ENCODE measurements around the gene ATP5F1E. TPM values are rescaled to one million over a fixed set of nuclear protein-coding genes. Genes with fewer than 3 reads are reported as not detected.

ATP5F1E gene
- total and polyA plus RNA-seq, 9 of the 15 experiments (the other 6 are each of a cell fraction or from before 2014, with no cell fraction given): 60.3 to 162 (median 113) TPM

DNA sequence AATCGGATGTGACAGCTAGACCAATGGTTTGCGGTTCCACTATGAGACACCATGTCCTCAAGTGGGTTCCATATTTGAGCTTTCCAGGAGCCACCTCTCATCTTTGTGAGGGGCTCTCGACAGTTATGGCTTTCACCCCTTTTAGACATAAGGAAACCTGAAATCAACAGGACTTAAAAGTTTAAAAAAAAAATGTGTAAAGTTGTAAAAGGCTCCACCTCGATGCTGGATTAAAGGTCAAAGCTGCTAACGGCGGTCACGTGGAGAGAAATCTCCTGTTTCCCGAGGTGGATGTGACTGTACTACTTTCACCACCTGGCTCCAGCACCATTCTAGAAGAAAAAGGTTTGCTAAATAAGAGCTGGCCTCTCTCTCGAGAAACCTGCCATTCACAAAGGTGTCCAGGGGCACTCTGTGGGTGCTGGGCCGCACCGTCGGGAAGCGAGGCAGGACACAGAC, 542 bp downstream of the ATP5F1E start (continued):
- TF ChIP-seq FOXK2 (conservative IDR thresholded peaks at IDR 0.05 in 1 of 2, IDR thresholded peaks at IDR 0.05 in 1 of 2; ENCODE audit: low read depth in 2 of 2) (no peak), ZNF586 (CRISPR knock-in tag; conservative IDR thresholded peaks at IDR 0.05) (0 out of 2 replicates have a peak, but pooled peaks have one; percentile 72), ESRRB (CRISPR knock-in tag; IDR thresholded peaks at IDR 0.05; ENCODE audit: borderline replicate concordance) (0 out of 2 replicates have a peak, but pooled peaks have one; percentile 65), SRSF7 (optimal IDR thresholded peaks at IDR 0.05; ENCODE audit: low read depth, low read length) (no peak), RBM34 (IDR thresholded peaks at IDR 0.05; ENCODE audit: borderline replicate concordance, insufficient read depth, low read length) (no peak), ZNF212 (CRISPR knock-in tag; IDR thresholded peaks at IDR 0.05) (0 out of 2 replicates have a peak, but pooled peaks have one; percentile 83), YY1 (IDR thresholded peaks at IDR 0.05; ENCODE audit: borderline replicate concordance in 1 of 3, control insufficient read depth in 1 of 3, extremely low read depth in 1 of 3, insufficient read depth in 3 of 3, insufficient read length in 1 of 3, insufficient replicate concordance in 2 of 3, low read depth in 1 of 3, low read length in 2 of 3) (peak in 1 of 3 experiments; percentile 59), PHF20 (IDR thresholded peaks at IDR 0.05; ENCODE audit: partially characterized antibody) (no peak), ZNF124 (CRISPR knock-in tag; IDR thresholded peaks at IDR 0.05) (no peak), DNMT1 (IDR thresholded peaks at IDR 0.05) (no peak), CEBPB (tag; IDR thresholded peaks at IDR 0.05) (no peak), NFIX (CRISPR knock-in tag; IDR thresholded peaks at IDR 0.05; ENCODE audit: low read depth) (no peak), ZBTB8A (IDR thresholded peaks at IDR 0.05; ENCODE audit: partially characterized antibody) (no peak)
- TF ChIP-seq, protein P1, sequence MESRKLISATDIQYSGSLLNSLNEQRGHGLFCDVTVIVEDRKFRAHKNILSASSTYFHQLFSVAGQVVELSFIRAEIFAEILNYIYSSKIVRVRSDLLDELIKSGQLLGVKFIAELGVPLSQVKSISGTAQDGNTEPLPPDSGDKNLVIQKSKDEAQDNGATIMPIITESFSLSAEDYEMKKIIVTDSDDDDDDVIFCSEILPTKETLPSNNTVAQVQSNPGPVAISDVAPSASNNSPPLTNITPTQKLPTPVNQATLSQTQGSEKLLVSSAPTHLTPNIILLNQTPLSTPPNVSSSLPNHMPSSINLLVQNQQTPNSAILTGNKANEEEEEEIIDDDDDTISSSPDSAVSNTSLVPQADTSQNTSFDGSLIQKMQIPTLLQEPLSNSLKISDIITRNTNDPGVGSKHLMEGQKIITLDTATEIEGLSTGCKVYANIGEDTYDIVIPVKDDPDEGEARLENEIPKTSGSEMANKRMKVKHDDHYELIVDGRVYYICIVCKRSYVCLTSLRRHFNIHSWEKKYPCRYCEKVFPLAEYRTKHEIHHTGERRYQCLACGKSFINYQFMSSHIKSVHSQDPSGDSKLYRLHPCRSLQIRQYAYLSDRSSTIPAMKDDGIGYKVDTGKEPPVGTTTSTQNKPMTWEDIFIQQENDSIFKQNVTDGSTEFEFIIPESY (CRISPR knock-in tag; IDR thresholded peaks at IDR 0.05): no peak
- TF ChIP-seq, protein P2, sequence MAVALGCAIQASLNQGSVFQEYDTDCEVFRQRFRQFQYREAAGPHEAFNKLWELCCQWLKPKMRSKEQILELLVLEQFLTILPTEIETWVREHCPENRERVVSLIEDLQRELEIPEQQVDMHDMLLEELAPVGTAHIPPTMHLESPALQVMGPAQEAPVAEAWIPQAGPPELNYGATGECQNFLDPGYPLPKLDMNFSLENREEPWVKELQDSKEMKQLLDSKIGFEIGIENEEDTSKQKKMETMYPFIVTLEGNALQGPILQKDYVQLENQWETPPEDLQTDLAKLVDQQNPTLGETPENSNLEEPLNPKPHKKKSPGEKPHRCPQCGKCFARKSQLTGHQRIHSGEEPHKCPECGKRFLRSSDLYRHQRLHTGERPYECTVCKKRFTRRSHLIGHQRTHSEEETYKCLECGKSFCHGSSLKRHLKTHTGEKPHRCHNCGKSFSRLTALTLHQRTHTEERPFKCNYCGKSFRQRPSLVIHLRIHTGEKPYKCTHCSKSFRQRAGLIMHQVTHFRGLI (CRISPR knock-in tag; IDR thresholded peaks at IDR 0.05): no peak
- TF ChIP-seq, protein P3, sequence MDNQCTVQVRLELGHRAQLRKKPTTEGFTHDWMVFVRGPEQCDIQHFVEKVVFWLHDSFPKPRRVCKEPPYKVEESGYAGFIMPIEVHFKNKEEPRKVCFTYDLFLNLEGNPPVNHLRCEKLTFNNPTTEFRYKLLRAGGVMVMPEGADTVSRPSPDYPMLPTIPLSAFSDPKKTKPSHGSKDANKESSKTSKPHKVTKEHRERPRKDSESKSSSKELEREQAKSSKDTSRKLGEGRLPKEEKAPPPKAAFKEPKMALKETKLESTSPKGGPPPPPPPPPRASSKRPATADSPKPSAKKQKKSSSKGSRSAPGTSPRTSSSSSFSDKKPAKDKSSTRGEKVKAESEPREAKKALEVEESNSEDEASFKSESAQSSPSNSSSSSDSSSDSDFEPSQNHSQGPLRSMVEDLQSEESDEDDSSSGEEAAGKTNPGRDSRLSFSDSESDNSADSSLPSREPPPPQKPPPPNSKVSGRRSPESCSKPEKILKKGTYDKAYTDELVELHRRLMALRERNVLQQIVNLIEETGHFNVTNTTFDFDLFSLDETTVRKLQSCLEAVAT (IDR thresholded peaks at IDR 0.05): no peak
